Nephron progenitor cell (in vitro differentiated cells): ENCODE measurements around the gene SLC23A2.
A peak's percentile ranks its signal among the peaks of the same experiment; 100 is the strongest.
"Not testable (repeated sequence)": the region's sequence is repeated elsewhere in the genome, so short reads cannot be mapped to it uniquely, and the experiment has no call there.

ENCODE experiments used
- DNase-seq: peaks from one replicate; pipeline ENCODE4 v3.0.0; 2021
- H3K27ac Mint-ChIP-seq: 2 replicates; pipeline ENCODE4 v1.8.0; 2021; ENCODE audit warnings: mild to moderate bottlenecking, moderate library complexity, mixed read lengths
- H3K27me3 Mint-ChIP-seq: 2 replicates; pipeline ENCODE4 v1.8.0; 2021; ENCODE audit warnings: mild to moderate bottlenecking, low read depth, mixed read lengths; ENCODE audit not compliant: poor library complexity
- H3K36me3 Mint-ChIP-seq: 2 replicates; pipeline ENCODE4 v1.8.0; 2021; ENCODE audit warnings: low read depth, mixed read lengths
- H3K4me1 Mint-ChIP-seq: 2 replicates; pipeline ENCODE4 v1.8.0; 2021; ENCODE audit warnings: mixed read lengths
- H3K4me3 Mint-ChIP-seq: 2 replicates; pipeline ENCODE4 v1.8.0; 2021; ENCODE audit warnings: mild to moderate bottlenecking, moderate library complexity, mixed read lengths
- H3K9me3 Mint-ChIP-seq: 2 replicates; pipeline ENCODE4 v1.8.0; 2021; ENCODE audit warnings: mild to moderate bottlenecking, moderate library complexity, mixed read lengths
- TF ChIP-seq, protein P1 (sequence below): fragments of 200-600 bp; sonication (generic); IDR thresholded peaks from 2 replicates; pipeline ENCODE4 v1.5.0; 2021; ENCODE audit warnings: antibody characterized with exemption

The SLC23A2 gene

DNA sequence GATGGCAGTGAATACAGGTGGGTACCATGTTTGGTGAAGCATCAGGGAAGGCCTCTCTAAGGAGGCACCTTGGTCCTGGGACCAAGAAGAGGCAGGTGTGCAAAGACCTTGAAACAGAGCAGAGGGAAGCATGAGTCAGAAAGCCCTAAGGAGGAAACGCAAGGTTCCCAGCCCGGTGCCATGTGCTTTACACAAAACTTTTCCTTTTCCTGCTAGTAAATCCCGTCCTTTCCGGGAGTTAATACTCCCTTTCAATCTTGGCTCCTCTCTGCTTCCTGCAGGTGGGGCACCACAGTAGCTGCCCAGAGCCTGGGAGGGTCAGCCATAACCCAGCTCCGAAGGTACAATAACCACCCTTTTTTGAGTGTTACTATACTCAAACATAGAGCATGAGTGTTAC, 19.4 kb upstream of the SLC23A2 start:
- Mint-ChIP-seq H3K36me3 (no peaks in the 10 kb centered on the region), H3K4me1 (no peaks in the 10 kb centered on the region), H3K4me3 (no peak overlapping the region), H3K9me3 (no peaks in the 10 kb centered on the region), H3K27me3 (no peaks in the 10 kb centered on the region), H3K27ac (no peak overlapping the region)
- TF ChIP-seq, protein P1, sequence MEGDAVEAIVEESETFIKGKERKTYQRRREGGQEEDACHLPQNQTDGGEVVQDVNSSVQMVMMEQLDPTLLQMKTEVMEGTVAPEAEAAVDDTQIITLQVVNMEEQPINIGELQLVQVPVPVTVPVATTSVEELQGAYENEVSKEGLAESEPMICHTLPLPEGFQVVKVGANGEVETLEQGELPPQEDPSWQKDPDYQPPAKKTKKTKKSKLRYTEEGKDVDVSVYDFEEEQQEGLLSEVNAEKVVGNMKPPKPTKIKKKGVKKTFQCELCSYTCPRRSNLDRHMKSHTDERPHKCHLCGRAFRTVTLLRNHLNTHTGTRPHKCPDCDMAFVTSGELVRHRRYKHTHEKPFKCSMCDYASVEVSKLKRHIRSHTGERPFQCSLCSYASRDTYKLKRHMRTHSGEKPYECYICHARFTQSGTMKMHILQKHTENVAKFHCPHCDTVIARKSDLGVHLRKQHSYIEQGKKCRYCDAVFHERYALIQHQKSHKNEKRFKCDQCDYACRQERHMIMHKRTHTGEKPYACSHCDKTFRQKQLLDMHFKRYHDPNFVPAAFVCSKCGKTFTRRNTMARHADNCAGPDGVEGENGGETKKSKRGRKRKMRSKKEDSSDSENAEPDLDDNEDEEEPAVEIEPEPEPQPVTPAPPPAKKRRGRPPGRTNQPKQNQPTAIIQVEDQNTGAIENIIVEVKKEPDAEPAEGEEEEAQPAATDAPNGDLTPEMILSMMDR: no peak
- DNase-seq: no peak

DNA sequence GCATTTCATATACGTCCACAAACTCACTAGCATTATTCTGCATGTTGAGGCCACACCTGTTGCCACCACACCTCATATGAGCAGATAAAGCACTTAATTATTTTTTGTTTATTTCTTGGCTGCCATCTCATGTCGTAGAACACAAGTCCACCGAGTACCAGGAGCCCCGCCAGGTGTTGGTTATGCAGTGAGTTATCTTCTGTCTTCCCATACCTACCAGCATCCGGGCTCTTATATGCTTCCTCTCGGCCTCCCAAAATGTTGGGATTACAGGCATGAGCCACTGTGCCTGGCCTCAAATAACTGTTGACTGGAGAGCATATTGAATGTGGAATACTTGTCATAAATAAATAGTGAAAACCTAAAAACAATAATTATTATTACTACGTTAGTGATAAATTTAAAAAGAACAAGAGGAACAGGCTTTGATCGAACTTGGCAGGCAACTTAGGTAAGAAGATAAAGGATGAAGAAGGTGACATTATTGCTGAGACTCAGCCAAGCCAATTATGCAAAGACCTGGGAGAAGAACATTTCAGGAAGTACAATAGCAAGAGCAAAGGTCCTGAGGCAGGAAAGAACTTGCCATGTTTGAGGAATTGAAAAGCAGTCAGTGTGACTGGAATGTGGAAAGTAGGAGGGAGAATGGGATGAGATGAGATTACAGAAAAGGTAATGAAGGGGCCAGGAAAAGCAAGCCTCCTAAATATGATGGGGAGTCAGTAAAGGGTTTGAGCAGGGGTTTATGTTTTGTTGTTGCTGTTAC, 12.6 kb upstream of the SLC23A2 start:
- H3K27me3 Mint-ChIP-seq: peaks cover 12% of the 10 kb centered on the region
- TF ChIP-seq, protein P1: no peak

DNA sequence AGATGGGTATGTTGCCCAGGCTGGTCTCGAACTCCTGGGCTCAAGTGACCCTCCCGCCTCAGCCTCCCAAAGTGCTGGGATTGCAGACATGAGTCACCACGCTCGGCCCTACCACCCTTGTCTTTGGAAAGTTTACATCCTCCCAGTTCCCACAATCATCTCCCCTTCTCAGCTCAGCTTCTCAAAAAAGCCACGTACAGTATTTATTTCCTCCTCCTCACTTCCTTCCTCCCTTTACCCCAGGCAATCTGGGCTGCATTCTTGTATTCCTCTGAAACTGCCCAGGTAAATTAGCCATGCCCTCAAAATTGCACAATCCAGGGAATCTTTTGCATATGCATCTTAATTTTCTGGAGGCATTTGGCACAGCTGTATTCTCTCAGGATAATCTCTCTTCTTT, 7.4 kb upstream of the SLC23A2 start:
- H3K4me3 Mint-ChIP-seq: no peak overlapping the region
- TF ChIP-seq, protein P1: no peak
- peaks cover 26% of the 10 kb centered on the region for H3K27me3 Mint-ChIP-seq

More for the DNA sequence above, 12.6 kb upstream of the SLC23A2 start:
- no peak overlapping the region for H3K27ac Mint-ChIP-seq
- H3K4me3 Mint-ChIP-seq: no peak overlapping the region
- no peaks in the 10 kb centered on the region for H3K9me3 Mint-ChIP-seq
- no peaks in the 10 kb centered on the region for H3K36me3 Mint-ChIP-seq
- no peaks in the 10 kb centered on the region for H3K4me1 Mint-ChIP-seq
- no peak for DNase-seq

DNA sequence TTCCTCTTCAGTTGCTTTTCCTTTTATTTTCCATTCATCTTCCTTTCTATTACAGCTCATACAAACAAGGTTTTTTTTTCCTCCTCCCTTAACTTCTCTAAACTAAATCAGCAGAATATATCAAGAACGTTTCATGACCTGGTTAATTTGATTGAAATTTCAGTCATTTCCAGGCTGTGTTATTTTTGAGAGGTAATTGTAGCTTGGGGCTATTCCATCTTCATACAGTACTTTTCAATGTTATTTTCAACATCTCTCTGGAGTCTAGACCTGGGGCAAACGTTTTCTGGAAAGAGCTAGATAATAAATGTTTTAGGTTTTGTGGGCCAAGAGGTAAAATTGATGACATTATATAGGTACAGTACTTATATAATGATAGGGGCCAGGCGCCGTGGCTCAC, 4.0 kb upstream of the SLC23A2 start:
- H3K4me1 Mint-ChIP-seq: peaks cover 28% of the 10 kb centered on the region
- TF ChIP-seq, protein P1: no peak
- H3K27me3 Mint-ChIP-seq: peaks cover 43% of the 10 kb centered on the region
- H3K9me3 Mint-ChIP-seq: no peaks in the 10 kb centered on the region
- H3K4me3 Mint-ChIP-seq: no peak overlapping the region
- no peak for DNase-seq
- H3K36me3 Mint-ChIP-seq: no peaks in the 10 kb centered on the region
- no peak overlapping the region for H3K27ac Mint-ChIP-seq

More for the DNA sequence above, 7.4 kb upstream of the SLC23A2 start:
- Mint-ChIP-seq H3K36me3 (no peaks in the 10 kb centered on the region), H3K4me1 (peaks cover 6% of the 10 kb centered on the region), H3K9me3 (no peaks in the 10 kb centered on the region), H3K27ac (no peak overlapping the region)
- no peak for DNase-seq

DNA sequence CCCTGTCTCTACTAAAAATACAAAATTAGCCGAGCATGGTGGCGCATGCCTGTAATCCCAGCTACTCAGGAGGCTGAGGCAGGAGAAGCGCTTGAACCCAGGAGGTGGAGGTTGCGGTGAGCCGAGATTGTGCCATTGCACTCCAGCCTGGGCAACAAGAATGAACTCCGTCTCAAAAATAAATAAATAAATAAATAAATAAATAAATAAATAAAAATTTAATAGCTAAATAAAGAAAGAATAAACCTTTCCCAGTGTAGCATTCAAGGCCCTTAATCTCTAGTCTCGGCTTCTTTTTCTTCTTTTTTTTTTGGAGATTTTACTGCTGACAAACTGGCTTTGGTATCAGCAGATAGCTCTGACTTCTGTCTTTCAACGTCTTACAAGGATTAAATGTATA, 3.5 kb upstream of the SLC23A2 start:
- not testable (repeated sequence) for H3K27ac Mint-ChIP-seq, DNase-seq, H3K9me3 Mint-ChIP-seq, H3K36me3 Mint-ChIP-seq, H3K4me3 Mint-ChIP-seq
- Mint-ChIP-seq H3K27me3 (peaks cover 44% of the 10 kb centered on the region), H3K4me1 (peaks cover 33% of the 10 kb centered on the region)

DNA sequence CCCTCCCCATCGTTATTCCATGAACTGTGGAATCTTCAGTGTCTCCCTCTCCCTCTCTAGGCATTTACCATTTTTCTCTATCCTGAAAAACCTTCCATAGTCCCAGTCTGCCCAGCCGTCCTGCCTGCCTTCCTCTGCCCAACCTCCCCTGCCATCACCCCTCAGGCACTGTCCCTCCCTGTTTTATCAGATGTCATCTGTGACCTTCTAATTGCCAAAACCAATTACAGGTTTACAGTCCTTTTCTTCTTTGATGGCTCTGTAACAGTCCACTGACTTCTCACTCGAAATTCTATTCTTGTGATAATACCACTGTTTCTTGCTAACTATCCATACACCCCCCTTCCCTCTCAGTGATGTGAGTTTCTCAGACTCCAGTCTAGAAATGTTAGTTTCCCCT, 2.3 kb upstream of the SLC23A2 start:
- Mint-ChIP-seq H3K9me3 (no peaks in the 10 kb centered on the region), H3K4me3 (peak overlapping the region; percentile 14), H3K36me3 (no peaks in the 10 kb centered on the region), H3K27ac (no peak overlapping the region), H3K4me1 (peaks cover 36% of the 10 kb centered on the region), H3K27me3 (peaks cover 44% of the 10 kb centered on the region)
- no peak for DNase-seq
- TF ChIP-seq, protein P1: no peak
